Peyer's patch (tissue), 4 donors: ENCODE measurements around the gene LBH.

Source experiments
- CTCF ChIP-seq, 6 experiments: fragments of 450-650 bp in 4 of 6; fragments of 200-600 bp in 2 of 6; sonication (generic) in 1 of 6; IDR thresholded peaks; one replicate each; pipeline ENCODE4 v1.5.1; 2017 to 2019; ENCODE audit warnings: antibody characterized with exemption in 6 of 6, mild to moderate bottlenecking in 3 of 6, moderate library complexity in 1 of 6
- POLR2A ChIP-seq, 2 donors: fragments of 450-650 bp; IDR thresholded peaks; one replicate each; pipeline ENCODE4 v1.5.1; 2017; ENCODE audit warnings: antibody characterized with exemption in 2 of 2, mild to moderate bottlenecking in 2 of 2, moderate library complexity in 2 of 2

DNA sequence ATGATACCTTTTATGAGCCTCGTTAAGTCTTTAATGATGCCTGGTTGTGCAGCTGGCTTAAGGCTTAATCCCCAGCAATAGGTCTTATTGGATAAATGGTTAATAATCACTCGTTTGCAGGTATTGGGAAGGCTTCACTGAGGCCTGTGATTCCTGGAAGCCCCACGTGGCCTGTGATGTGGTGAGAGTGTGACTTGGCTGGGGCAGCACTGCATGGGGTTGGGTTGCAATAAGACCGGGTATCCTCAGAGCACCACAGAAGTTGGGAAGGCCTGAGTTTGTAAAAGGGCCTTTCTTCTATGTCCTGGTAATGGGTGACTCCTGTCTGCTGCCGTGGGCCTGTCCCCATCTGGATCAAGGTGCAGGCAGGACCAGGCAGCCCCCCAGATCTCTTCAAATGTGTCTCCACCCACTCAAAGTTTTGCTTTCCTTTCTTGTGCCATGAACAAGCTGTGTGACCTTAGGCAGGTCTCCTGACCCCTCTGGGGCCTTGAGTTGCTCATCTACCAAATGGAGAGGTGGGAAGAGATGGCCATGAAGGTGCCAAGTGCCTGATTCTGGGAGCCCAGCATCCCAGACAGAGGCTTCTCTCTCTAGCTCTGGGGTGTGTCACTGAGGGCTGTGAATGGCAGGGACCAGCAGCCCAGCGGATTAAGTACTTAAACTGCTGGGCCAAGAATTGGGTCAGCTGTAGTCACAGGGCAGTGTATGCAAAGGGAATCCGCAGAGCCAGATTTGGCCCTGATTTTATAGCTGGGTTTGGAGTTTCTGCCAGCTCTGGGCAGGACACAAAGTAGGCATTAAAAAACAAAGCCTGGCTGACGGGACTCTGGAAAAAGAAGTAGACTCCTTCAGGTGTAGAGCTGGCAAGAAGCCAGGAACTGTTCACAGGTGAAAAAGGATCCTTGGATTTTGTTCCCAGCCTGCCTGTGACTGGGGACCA lies 24.4 kb downstream of the LBH start:
- TF ChIP-seq CTCF (IDR thresholded peaks at IDR 0.05) (no peak), POLR2A (IDR thresholded peaks at IDR 0.05) (no peak)
